Stimulated activated CD8-positive, alpha-beta memory T cell treated with anti-CD3 and anti-CD28 coated beads, Interleukin-4, amount 100 ng/mL, for 4 hours (primary cell): ENCODE results near the gene GCSH.
A peak's percentile ranks its signal among the peaks of the same experiment; 100 is the strongest.

Source experiments
- DNase-seq, 2 donors: peaks; one replicate each; pipeline ENCODE4 v3.0.0-alpha.2; 2020; ENCODE audit warnings: low read depth in 2 of 2, low spot score in 1 of 2

The GCSH gene

GRCh38 chr16:81105946-81106345, 9.8 kb upstream of the GCSH start:
- no peak for DNase-seq

DNA sequence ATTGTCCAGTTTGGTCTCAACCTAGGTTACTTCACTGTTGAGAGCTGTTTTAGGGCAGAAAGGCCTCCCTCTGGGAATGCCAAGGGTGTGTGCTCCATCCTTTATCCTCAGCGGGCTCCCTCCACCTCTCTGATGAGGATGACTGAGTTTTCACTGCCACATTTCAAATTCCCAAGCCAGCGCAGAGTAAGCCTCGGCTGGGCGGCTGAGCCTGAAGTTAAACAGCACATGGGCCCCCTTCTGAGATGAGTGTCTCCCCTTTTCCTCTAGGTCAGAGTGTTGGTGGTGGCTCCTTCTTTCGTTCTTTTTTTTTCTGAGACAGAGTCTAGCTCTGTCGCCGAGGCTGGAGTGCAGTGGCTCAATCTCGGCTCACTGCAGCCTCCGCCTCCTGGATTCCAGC, 5.5 kb upstream of the GCSH start:
- no peak for DNase-seq

- DNase-seq, result no peak
Observed at GRCh38 chr16:81099958-81100357, 3.8 kb upstream of the GCSH start.

DNA sequence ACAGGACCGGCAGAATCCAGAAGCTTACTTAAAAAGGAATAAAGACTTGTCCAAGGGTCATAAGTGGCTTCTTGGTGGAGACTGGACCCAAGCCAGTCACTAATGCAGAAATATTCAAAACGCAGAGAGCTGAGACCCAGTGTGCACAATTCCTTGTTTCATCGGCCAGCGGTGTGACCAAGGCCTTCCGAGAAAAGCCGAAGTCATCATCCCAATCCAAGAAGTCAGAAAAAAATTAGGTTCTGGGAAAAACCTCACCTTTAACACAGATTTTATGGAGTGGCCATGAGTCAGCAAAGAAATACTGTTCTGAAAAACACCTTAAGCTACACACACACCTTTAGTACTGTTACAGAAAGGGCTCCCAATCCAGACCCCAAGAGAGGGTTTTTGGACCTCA, 1.0 kb upstream of the GCSH start:
- DNase-seq, result no peak

GRCh38 chr16:81096715-81097208, 567 bp upstream of the GCSH start:
- DNase-seq, result no peak

GRCh38 chr16:81095653-81095952, 592 bp downstream of the GCSH start:
- DNase-seq, result no peak

DNA sequence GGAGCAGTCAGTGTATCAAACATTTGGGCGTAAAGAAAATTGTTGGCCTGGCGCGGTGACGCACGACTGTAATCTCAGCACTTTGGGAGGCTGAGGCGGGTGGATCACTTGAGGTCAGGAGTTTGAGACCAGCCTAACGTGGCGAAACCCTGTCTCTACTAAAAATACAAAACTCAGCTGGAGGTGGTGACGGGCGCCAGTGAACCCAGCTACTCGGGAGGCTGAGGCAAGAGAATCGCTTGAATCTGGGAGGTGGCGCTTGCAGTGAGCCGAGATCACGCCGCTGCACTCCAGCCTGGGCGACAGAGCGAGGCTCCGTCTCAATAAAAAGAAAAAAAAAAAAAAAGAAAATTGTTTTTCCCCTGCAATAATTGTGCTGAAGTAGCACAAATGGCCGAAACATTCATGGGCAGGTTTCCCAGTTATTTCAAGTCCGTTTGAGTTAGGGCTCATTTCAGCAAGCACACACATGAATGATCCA, 1.4 kb downstream of the GCSH start:
- no peak for DNase-seq

DNA sequence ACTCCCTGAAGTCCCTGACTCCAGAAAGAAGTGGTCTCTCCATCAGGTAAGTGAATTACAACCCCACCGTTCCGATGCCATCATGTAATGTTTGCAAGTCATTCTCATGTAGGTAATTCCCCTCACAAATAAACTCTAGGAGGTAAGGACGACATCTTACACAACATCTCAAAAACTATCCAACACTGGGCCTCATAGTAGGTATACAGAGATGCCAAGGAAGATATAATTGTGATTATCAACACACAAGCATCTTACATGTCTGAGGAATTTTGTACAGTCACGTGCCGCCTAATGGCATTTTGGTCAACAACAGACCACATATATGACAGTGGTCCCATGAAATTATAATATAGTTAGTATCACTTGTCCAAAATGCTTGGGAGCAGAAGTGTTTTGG, 7.4 kb downstream of the GCSH start:
- DNase-seq, result no peak

- no peak for DNase-seq
Observed at GRCh38 chr16:81081014-81081413, 15.2 kb downstream of the GCSH start.

DNA sequence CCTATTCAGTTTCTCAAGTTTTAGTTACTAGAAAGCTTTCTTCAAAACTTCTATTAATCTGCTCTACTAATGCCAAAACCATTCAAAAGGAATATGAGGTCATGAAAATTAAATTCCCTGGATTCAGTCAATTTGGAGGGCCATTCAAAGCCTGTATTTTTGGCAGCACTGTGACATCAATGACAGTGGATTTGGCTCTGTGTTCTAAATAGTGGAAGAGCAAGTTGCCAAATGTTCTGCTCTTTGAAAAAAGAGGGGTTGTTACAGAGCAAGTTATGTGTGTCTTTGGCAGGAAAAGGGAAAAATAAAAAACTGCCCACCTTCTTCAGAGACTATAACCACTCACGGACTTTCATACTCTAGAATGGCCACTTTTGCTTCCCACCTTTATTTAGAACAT, 16.0 kb downstream of the GCSH start:
- no peak for DNase-seq

- peak; percentile 93 to 96 for DNase-seq
Observed at GRCh38 chr16:81077076-81077940, 18.9 kb downstream of the GCSH start, which contains the start of gene C16orf46. C16orf46 (minus strand) TSS chr16:81077238; CDS start chr16:81063955, 13,283 bp downstream.

DNA sequence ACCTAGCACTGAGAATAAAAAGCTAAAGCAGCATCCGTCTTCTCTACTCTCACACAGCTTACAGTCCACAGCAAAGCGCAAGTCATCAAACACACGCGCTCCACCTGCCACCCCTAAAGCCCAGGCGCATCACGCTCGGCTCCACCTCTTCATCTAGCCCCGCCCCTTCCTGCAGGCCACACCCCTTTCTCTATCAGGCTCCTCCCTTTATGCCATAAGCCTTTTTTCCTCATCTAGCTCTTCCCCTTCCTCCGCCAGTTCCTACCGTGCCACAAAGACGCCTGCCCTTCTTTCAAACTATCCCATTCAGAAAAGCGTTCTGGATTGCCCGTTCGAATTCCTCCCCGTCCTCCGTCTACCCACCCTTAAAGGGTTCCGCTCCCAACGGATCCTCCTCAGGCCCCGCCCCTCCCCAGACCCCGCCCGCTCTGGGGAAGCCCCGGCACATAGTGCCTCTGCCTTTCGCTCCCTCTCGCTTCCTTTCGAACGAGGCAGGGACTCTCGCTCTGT, 19.6 kb downstream of the GCSH start:
- peak; percentile 85 to 97 for DNase-seq

DNA sequence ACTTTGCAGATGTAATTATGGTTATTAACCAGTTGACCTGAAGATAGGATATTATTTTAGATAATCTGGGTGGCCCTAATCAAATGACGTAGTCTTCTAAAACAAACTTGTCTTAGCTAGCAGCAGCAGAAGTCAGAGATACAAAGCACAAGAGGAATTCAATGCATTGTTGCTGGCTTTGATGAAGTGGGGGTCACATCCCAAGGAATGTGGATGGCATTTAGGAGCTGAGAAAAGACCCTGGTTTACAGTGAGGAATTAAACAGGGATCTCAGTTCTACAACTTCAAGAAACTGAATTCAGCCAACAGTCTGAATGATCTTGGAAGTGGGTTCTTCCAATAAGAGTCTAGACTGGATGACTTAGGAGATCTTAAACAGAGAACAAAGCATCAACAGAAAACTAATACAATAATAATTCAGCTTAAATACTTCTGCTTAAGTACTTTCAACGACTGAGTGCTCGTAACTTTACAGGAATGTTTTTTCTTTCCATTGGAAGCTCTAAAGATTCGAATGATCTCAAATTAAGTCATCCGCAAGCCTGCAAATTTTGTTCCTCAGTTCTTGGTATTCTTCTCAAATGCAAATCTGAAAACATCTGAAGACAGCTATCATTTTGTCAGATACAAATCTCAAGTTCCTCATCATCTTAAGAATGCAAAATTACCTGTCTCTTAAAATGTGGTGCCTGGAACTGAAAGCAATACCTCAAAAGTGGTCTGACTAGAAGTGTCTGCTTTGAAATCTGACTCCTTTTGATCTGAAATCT, 22.4 kb downstream of the GCSH start:
- DNase-seq, result no peak

GRCh38 chr16:81071805-81072204, 24.4 kb downstream of the GCSH start:
- no peak for DNase-seq

- no peak for DNase-seq
Observed at GRCh38 chr16:81070979-81071378, 25.2 kb downstream of the GCSH start.

DNA sequence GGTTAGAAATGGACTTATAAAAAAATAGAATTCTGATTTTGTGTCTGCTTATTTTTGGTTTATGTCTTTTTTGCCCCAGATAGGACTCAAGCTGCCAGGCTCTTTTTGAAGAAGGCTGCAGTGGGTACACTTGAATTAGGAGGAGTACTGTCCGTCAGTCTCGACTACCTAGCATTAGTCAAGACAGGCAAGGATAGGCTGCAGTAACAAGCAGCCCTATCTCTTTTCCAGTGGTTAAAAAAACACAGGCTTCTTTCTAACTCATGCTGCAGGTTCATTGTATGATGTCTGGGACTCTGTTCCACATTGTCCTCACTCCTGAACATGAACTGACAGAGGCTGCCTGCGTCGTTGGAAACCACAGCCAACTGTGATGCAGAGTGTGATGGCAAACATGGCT, 27.1 kb downstream of the GCSH start:
- DNase-seq, result no peak

- DNase-seq, result no peak
Observed at GRCh38 chr16:81067166-81067565, 29.0 kb downstream of the GCSH start.

DNA sequence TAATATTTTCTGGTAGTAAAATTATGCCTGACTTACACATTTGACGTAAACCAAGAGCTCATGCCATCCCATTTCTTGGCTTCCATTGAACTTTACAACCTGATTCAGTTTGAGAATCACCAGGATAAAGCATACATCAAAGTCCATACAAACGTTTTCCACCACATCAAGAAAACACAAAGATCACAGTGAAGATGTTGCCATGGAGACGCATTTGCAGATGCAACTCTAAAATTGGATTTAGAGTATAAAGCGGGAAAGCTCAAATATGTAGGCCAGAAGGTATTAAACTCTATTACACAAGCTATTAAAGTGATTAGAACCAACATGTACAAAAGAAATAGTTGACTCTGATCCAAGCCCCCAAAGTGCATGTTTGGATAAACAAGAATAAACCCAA, 29.5 kb downstream of the GCSH start:
- DNase-seq, result no peak

DNA sequence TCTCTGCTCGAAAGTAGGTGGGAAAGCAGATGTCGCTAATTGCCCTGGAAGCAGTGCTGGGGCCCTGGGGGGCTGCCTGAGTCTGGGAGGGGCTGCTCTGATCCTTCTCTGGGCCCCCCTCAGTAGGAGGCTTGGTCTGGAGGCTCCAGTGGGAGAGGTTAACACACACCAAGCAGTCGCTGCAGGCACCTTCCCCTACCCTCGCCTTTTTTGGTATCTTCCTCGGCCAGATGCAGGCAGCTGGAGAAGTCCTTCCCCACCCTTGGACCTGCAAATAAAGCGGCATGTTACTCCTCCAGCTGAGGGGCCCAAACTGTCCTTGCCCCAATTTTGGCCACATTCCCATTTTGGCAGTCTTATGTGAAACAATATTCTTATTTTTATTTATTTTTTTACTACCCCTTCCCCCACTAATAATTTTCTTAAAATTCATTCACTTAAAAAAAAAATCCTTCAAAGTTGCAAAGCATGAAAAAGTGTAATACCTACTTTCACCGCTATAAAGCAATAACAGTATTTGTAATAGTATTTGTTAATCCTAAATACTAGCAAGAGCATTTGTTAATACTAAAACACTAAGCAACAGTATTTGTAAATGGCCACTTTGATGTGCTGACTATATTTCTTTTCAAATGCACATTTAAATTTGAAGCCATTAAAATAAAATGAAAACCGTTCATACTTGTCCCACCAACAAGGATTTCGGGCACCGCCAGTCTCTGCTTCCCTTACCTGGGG, 34.2 kb downstream of the GCSH start:
- DNase-seq, result no peak

- no peak for DNase-seq
Observed at GRCh38 chr16:81061307-81061640, 34.9 kb downstream of the GCSH start.

GRCh38 chr16:81060576-81061306, 35.5 kb downstream of the GCSH start:
- DNase-seq, result no peak
